Lower leg skin (tissue), 3 donors: ENCODE data around the gene PRPF31.

ENCODE experiments used
- CTCF ChIP-seq, 3 donors: fragments of 450-650 bp; IDR thresholded peaks; one replicate each; pipeline ENCODE4 v1.5.1; 2016; ENCODE audit warnings: antibody characterized with exemption in 3 of 3, mild to moderate bottlenecking in 3 of 3, moderate library complexity in 2 of 3
- POLR2A ChIP-seq, 2 donors: fragments of 450-650 bp; IDR thresholded peaks; one replicate each; pipeline ENCODE4 v1.6.1; 2016 to 2017; ENCODE audit warnings: antibody characterized with exemption in 2 of 2, mild to moderate bottlenecking in 1 of 2, moderate library complexity in 1 of 2

DNA sequence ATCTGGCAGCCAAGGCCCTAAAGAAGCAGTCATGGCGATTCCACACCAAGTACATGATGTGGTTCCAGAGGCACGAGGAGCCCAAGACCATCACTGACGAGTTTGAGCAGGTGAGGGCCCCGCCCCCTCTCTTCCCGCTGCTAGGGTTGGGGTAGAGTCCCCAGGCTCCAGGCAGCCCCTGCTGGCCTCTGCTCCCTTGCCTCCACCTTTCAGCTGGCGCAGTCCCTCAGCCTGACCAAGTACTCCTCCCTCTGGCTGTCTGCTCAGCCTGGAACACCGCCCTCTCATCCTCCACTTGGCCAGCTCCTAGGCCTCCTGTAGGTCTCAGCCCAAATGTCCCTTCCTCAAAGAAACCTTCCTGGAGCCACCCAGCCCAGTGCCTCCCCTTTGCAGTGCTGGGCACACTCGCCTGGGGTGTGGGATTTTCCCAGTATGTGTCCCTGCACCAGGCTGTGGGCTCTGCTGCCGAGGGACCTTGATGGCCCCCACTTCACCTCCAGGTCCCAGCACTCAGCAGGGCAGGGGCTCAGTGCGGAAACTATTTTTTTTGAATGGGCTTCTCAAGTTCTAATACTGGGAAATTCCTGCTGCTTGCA, 38.3 kb downstream of the PRPF31 start:
- no peak for TF ChIP-seq CTCF (IDR thresholded peaks at IDR 0.05)
- no peak for TF ChIP-seq POLR2A (IDR thresholded peaks at IDR 0.05)
